MM.1S (cell line): ENCODE results near the gene PAPPA.

Experiments used
- DNase-seq: peaks from one replicate; pipeline ENCODE4 v3.0.0-alpha.2; 2015
- H2AFZ ChIP-seq: fragments of 300-600 bp; sonication (generic); 2 replicates; pipeline ENCODE4 v1.6.0; 2016; ENCODE audit warnings: antibody characterized with exemption, low read length
- H3F3A ChIP-seq: fragments of 300-600 bp; sonication (generic); 2 replicates; pipeline ENCODE4 v1.6.1; 2016; ENCODE audit warnings: mild to moderate bottlenecking, antibody characterized with exemption, low read length, moderate library complexity, mixed read lengths; ENCODE audit not compliant: insufficient read depth
- H3K27ac ChIP-seq: fragments of 300-600 bp; sonication (generic); 2 replicates; pipeline ENCODE4 v1.5.1; 2016; ENCODE audit warnings: mild to moderate bottlenecking, low read length
- H3K27me3 ChIP-seq: fragments of 300-600 bp; sonication (generic); replicated peaks from 2 replicates; pipeline ENCODE4 v1.6.0; 2016; ENCODE audit warnings: low read length; ENCODE audit not compliant: insufficient read depth
- H3K36me3 ChIP-seq: fragments of 300-600 bp; sonication (generic); replicated peaks from 2 replicates; pipeline ENCODE4 v1.6.1; 2016; ENCODE audit warnings: mild to moderate bottlenecking, low read length, mixed read lengths; ENCODE audit not compliant: insufficient read depth
- H3K4me1 ChIP-seq: fragments of 300-600 bp; sonication (generic); 2 replicates; pipeline ENCODE4 v1.6.1; 2016; ENCODE audit warnings: low read length, mixed read lengths
- H3K4me2 ChIP-seq: fragments of 300-600 bp; sonication (generic); 2 replicates; pipeline ENCODE4 v1.6.0; 2016; ENCODE audit warnings: low read depth, low read length
- H3K4me3 ChIP-seq: fragments of 300-600 bp; sonication (generic); 2 replicates; pipeline ENCODE4 v1.5.1; 2016; ENCODE audit warnings: low read length, mixed read lengths
- H3K79me2 ChIP-seq: fragments of 300-600 bp; sonication (generic); 2 replicates; pipeline ENCODE4 v1.6.1; 2016; ENCODE audit warnings: mixed run types, low read length, mixed read lengths
- H3K9ac ChIP-seq: fragments of 300-600 bp; sonication (generic); 2 replicates; pipeline ENCODE4 v1.6.1; 2016; ENCODE audit warnings: low read length, mixed read lengths
- H3K9me2 ChIP-seq: fragments of 300-600 bp; sonication (generic); replicated peaks from 2 replicates; pipeline ENCODE4 v1.6.1; 2016; ENCODE audit warnings: mild to moderate bottlenecking, low read length, mixed read lengths; ENCODE audit not compliant: insufficient read depth
- H3K9me3 ChIP-seq: fragments of 300-600 bp; sonication (generic); replicated peaks from 2 replicates; pipeline ENCODE4 v1.6.1; 2016; ENCODE audit warnings: mild to moderate bottlenecking, low read length, mixed read lengths; ENCODE audit not compliant: insufficient read depth
- H4K20me1 ChIP-seq: fragments of 300-600 bp; sonication (generic); 2 replicates; pipeline ENCODE4 v1.6.1; 2016; ENCODE audit warnings: mild to moderate bottlenecking, low read length, moderate library complexity, mixed read lengths; ENCODE audit not compliant: insufficient read depth
- CTCF ChIP-seq: fragments of 300-600 bp; sonication (generic); IDR thresholded peaks from 2 replicates; pipeline ENCODE4 v1.5.1; 2016; ENCODE audit warnings: antibody characterized with exemption, low read length, mixed read lengths
- EZH2 ChIP-seq: fragments of 300-600 bp; sonication (generic); optimal IDR thresholded peaks from 2 replicates; pipeline ENCODE3; 2017; ENCODE audit warnings: low read depth, mild to moderate bottlenecking, antibody characterized with exemption, low read length, mixed read lengths
- EZH2phosphoT487 ChIP-seq: fragments of 300-600 bp; sonication (generic); IDR thresholded peaks from 2 replicates; pipeline ENCODE4 v1.6.1; 2018; ENCODE audit warnings: antibody characterized with exemption, low read length

Gene PAPPA

DNA sequence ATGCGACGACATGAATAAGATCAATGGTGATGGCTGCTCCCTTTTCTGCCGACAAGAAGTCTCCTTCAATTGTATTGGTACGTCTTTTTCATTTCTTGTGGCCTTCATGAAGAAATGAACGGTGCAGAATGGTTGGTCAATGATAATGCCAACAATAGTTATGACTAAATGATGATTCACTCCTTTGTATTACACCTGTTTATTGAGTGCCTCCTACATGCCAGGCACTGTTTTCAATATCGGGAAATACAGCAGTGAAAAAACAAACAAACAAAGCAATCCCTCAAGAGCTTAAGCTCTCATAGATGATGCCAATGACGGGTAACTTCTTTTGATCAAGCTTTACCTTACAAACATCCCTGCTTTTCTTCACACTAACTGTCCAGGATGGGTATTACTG is 117.7 kb downstream of the PAPPA start:
- Histone ChIP-seq H3K9me2 (no peaks in the 10 kb centered on the region), H3K27ac (no peak overlapping the region), H3K4me3 (no peak overlapping the region), H3K79me2 (no peaks in the 10 kb centered on the region), H3K27me3 (no peaks in the 10 kb centered on the region), H2AFZ (no peak overlapping the region), H4K20me1 (no peaks in the 10 kb centered on the region), H3K4me1 (no peaks in the 10 kb centered on the region), H3K9ac (no peak overlapping the region), H3K4me2 (no peak overlapping the region), H3K9me3 (no peaks in the 10 kb centered on the region), H3K36me3 (no peaks in the 10 kb centered on the region), H3F3A (no peaks in the 10 kb centered on the region)
- no peak for TF ChIP-seq EZH2
- no peak for TF ChIP-seq EZH2phosphoT487
- TF ChIP-seq CTCF: no peak
- no peak for DNase-seq

DNA sequence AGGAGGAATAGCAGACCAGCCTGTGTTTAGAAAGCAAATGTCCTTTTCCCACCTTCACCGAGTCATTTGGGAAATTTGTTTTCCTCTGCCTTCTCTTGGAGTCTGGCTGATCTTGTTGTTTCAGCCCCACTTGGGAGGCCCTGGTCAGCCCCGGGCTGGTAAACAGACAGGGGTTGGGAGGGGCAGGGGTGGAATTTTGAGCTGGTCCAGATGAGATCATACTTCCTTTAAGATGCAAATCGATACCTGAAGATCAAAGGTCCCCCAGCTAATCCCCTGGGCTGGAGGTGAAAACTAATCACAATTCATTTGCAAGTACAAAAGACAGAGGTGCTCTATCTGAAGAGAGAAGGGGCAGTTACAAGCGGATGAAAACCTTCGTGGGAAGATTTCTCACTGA is 118.4 kb downstream of the PAPPA start:
- Histone ChIP-seq H3F3A (no peaks in the 10 kb centered on the region), H3K9ac (no peak overlapping the region), H3K9me3 (no peaks in the 10 kb centered on the region), H3K9me2 (no peaks in the 10 kb centered on the region), H3K4me2 (no peak overlapping the region), H2AFZ (no peak overlapping the region), H3K79me2 (no peaks in the 10 kb centered on the region), H3K4me1 (no peaks in the 10 kb centered on the region), H3K27ac (no peak overlapping the region), H3K27me3 (no peaks in the 10 kb centered on the region), H3K36me3 (no peaks in the 10 kb centered on the region), H3K4me3 (no peak overlapping the region), H4K20me1 (no peaks in the 10 kb centered on the region)
- TF ChIP-seq EZH2phosphoT487 (no peak), EZH2 (no peak), CTCF (no peak)
- no peak for DNase-seq

DNA sequence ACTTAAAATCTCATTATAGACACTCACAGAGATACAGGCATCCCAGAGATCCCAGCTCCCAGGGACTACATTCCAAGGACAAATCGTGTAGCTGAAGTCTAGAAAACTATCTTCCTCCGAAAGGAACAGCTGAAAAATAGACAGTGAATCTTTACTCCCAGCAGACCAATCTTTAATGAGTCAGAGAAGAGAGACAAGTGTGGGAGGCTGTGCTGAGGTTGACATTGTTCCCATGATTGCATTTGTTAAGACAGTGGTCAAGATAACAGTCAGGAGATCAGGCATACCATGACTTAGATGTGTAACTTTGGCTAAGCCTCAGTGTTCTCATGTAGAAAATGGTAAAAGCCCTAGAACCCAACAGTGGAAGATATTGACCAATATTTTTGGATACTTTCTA is 120.7 kb downstream of the PAPPA start:
- Histone ChIP-seq H3K27ac (no peak overlapping the region), H3K9ac (no peak overlapping the region), H3F3A (no peaks in the 10 kb centered on the region), H3K27me3 (no peaks in the 10 kb centered on the region), H2AFZ (no peak overlapping the region), H3K79me2 (no peaks in the 10 kb centered on the region), H3K9me2 (no peaks in the 10 kb centered on the region), H3K9me3 (no peaks in the 10 kb centered on the region), H3K4me2 (no peak overlapping the region), H3K36me3 (no peaks in the 10 kb centered on the region), H3K4me1 (no peaks in the 10 kb centered on the region), H4K20me1 (no peaks in the 10 kb centered on the region), H3K4me3 (no peak overlapping the region)
- no peak for TF ChIP-seq EZH2
- no peak for DNase-seq

- Histone ChIP-seq H3K9me2 (no peaks in the 10 kb centered on the region), H3K4me3 (no peak overlapping the region), H3K4me2 (no peak overlapping the region), H3K27ac (no peak overlapping the region), H3K4me1 (no peaks in the 10 kb centered on the region), H3K27me3 (no peaks in the 10 kb centered on the region), H4K20me1 (no peaks in the 10 kb centered on the region), H3K79me2 (no peaks in the 10 kb centered on the region), H3F3A (no peaks in the 10 kb centered on the region), H3K9me3 (no peaks in the 10 kb centered on the region), H3K36me3 (no peaks in the 10 kb centered on the region), H3K9ac (no peak overlapping the region), H2AFZ (no peak overlapping the region)
- DNase-seq: no peak
- TF ChIP-seq CTCF (no peak), EZH2 (no peak), EZH2phosphoT487 (no peak)
Measured at GRCh38 chr9:116275418-116276195, 122.0 kb downstream of the PAPPA start.
